ENCODE measurements around the gene PRIM2. TPM values are rescaled to one million over a fixed set of nuclear protein-coding genes. Genes with fewer than 3 reads are reported as not detected.
"Not testable (repeated sequence)": the region's sequence is repeated elsewhere in the genome, so short reads cannot be mapped to it uniquely, and the experiment has no call there.

The PRIM2 gene
- total RNA-seq, 1 donor from 2014 or later: 38.0 TPM

DNA sequence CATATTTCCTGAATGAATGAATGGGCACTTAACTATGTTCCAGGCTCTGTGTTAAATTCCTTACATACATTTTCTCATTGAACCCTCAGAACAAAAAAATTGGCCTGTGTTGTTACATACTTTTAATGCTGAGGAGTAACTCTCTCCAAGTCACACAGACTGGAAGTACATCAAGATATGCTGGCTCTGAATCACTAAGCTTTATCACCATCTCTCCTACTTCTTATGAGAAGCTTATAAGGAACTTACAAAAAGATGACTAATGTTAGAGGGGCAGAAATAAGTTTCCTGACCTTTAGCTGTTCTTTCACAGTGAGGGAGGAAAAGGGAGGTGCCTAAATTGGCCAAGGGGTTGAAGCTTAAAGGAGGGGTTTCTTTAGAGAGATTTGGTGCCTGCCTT is 350.7 kb downstream of the PRIM2 start:
- H3K27me3 Mint-ChIP-seq (ENCODE audit: insufficient read depth); H3K27ac Mint-ChIP-seq; DNase-seq (ENCODE audit: low spot score); intact Hi-C loops (cut with micrococcal nuclease); H3K4me3 Mint-ChIP-seq; H3K4me1 Mint-ChIP-seq (ENCODE audit: low read depth); H3K36me3 Mint-ChIP-seq (ENCODE audit: low read depth); H3K9me3 Mint-ChIP-seq: not testable (repeated sequence)

DNA sequence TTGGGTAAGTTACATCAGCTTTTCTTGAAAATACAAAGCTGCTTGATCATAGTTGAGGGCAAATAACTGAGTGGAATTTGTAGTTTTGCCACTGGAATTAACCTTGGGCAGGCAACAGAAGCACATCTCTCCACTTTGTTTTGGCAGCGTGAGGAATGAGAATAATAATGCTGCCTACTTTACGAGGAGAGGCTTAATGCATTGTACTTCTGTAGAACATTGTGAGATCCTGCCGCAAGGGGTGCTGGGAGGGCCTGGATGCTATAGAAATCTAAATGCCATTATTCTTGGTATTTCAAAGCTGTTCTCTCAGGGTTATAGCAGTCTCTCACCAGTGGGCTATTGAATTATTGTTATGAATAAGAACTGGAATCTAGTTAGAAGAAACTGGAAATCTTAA is 353.8 kb downstream of the PRIM2 start:
- DNase-seq (ENCODE audit: low spot score); H3K9me3 Mint-ChIP-seq; H3K36me3 Mint-ChIP-seq (ENCODE audit: low read depth); intact Hi-C loops (cut with micrococcal nuclease); H3K4me3 Mint-ChIP-seq; H3K27ac Mint-ChIP-seq; H3K27me3 Mint-ChIP-seq (ENCODE audit: insufficient read depth); H3K4me1 Mint-ChIP-seq (ENCODE audit: low read depth): not testable (repeated sequence)

DNA sequence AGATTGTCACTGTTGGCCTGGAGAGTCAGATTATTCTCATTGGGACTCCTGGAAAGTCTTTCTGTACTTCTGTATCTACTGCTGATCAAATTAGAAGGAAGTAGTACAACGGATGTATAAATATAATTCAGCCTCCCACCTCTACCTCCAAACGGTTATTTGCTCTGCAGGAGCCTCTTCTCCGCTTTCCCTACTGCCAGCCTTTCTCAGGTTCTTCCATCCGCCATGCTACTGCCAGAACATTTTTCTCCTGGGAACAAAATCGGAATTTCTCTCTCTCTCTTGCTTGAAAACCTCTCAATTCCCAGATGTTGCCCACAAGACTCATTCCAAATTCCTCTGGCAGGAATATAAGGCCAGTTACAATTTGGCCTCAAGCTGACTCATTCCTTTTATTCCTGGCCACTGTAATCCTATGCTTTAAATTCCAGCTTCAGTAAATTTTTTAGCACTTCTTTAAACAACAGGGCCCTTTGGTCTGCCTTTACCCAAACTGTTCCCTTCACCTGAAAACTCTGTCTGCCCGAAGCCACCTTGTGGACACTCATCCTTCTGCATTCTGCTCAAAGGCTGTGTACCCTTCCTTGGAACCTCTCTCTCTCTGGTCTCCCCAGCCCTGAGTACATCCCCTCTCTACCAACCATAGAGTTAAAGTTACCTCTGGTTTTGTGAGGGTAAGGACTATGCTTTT is 354.7 kb downstream of the PRIM2 start:
- H3K27me3 Mint-ChIP-seq (ENCODE audit: insufficient read depth); intact Hi-C loops (cut with micrococcal nuclease); H3K4me1 Mint-ChIP-seq (ENCODE audit: low read depth); H3K36me3 Mint-ChIP-seq (ENCODE audit: low read depth); DNase-seq (ENCODE audit: low spot score); H3K9me3 Mint-ChIP-seq; H3K27ac Mint-ChIP-seq; H3K4me3 Mint-ChIP-seq: not testable (repeated sequence)

DNA sequence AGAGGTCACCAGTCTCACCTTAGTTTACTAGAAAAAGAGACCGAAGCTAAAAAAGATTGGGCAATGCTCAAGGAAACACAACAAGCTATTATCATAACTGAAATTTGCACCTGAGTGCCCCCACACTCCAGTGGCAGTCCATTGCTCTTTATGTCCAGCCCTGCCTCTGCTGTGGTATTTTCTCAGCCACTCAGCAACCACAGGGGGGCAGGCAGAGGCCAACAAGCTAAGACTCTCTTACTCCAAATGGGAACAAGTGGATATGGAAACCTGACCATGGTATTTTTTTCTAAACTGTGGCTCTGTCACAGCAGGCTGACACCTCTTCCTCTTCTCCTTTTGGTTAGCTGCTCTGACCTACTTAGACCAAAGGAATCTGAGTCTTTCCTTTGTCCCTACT is 355.9 kb downstream of the PRIM2 start:
- H3K4me1 Mint-ChIP-seq (ENCODE audit: low read depth); H3K27me3 Mint-ChIP-seq (ENCODE audit: insufficient read depth); intact Hi-C loops (cut with micrococcal nuclease); DNase-seq (ENCODE audit: low spot score); H3K9me3 Mint-ChIP-seq; H3K36me3 Mint-ChIP-seq (ENCODE audit: low read depth); H3K27ac Mint-ChIP-seq; H3K4me3 Mint-ChIP-seq: not testable (repeated sequence)

DNA sequence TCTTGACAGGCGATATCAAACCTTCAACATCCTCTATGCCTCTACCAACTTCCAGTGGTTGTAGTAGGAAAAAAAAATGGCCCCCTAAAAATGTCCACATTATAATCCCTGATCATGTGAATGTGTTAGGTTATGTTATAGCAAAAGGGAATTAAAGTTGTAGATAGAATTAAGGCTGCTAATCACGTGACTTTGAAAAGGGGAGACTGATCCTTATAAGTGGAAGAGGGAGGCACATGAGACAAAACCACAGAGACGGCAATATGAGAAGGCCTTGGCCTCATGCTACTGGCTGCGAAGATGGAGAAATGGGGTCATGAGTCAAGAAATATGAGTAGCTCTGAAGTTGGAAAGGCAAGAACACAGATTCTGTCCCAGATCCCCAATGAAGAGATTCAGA is 358.0 kb downstream of the PRIM2 start:
- H3K27me3 Mint-ChIP-seq (ENCODE audit: insufficient read depth); H3K27ac Mint-ChIP-seq; intact Hi-C loops (cut with micrococcal nuclease); DNase-seq (ENCODE audit: low spot score); H3K4me3 Mint-ChIP-seq; H3K9me3 Mint-ChIP-seq; H3K4me1 Mint-ChIP-seq (ENCODE audit: low read depth); H3K36me3 Mint-ChIP-seq (ENCODE audit: low read depth): not testable (repeated sequence)

DNA sequence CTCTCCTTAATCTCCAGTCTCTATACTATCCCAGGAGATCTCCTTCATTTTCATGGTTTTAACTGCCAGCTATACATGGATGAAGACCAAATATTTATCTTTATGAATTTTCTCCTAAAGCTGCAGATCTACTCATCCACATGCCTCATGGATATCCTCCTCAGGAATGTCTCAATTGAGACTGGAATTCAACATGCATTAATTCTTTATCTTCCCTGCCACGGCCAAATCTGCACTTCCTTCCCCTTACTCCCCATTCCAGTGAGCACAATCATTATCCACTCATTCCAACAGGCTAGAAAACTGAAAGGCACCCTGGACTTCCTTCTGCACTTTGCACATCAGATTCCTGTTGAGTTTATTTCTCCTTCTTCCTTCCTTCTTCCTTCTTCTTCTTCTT is 379.0 kb downstream of the PRIM2 start:
- H3K9me3 Mint-ChIP-seq; H3K27ac Mint-ChIP-seq; H3K4me1 Mint-ChIP-seq (ENCODE audit: low read depth); DNase-seq (ENCODE audit: low spot score); H3K4me3 Mint-ChIP-seq; H3K36me3 Mint-ChIP-seq (ENCODE audit: low read depth); H3K27me3 Mint-ChIP-seq (ENCODE audit: insufficient read depth); intact Hi-C loops (cut with micrococcal nuclease): not testable (repeated sequence)

Other genes with a start within 250 kb of the PRIM2 start
- gene ZNF451, start 227.4 kb upstream of the PRIM2 start, total RNA-seq: 58.1 and 64.4 TPM in 2 replicates
- 12.3 and 13.1 TPM in 2 replicates for gene BAG2, start 145.3 kb upstream of the PRIM2 start, total RNA-seq
- 3.0 and 3.8 TPM in 2 replicates for gene RAB23, start 95.3 kb upstream of the PRIM2 start, total RNA-seq

Data from activated T-helper 1 cell treated with anti-CD3 and anti-CD28 coated beads, Interleukin-12 subunit alpha, Interleukin-12 subunit beta, Interleukin-2, Interleukin-4 antibody, amounts not matched to agents 30 ng/mL and 10 ng/mL and 1 ng/mL, durations not matched to agents 14 hours and 24 hours and 36 hours (primary cell).